ENCODE data around the gene C1orf159. TPM values are rescaled to one million over a fixed set of nuclear protein-coding genes. Genes with fewer than 3 reads are reported as not detected.
A peak's percentile ranks its signal among the peaks of the same experiment; 100 is the strongest.

The C1orf159 gene
- total and polyA plus RNA-seq, 9 of the 15 experiments (the other 6 are each of a cell fraction or from before 2014, with no cell fraction given): 0.28 to 54.9 (median 10.6) TPM

GRCh38 chr1:1071486-1072298, 44.2 kb downstream of the C1orf159 start:
- Histone ChIP-seq H4K20me1 (replicated peaks; ENCODE audit: control insufficient read depth, insufficient read depth, low read length) (peaks cover 7% of the 10 kb centered on the region; the same call in 1 of the 2 replicates), H3K27me3 (ENCODE audit: control insufficient read depth in 2 of 2, insufficient read depth in 2 of 2, low read length in 2 of 2) (peaks cover 2 to 14% of the 10 kb centered on the region in 2 experiments; a peak in 2 of 5 replicates), H3K4me2 (ENCODE audit: insufficient read depth, low read length) (no peak overlapping the region), H3K4me1 (replicated peaks in 1 of 2; ENCODE audit: control insufficient read depth in 2 of 2, insufficient read depth in 2 of 2, low read length in 2 of 2) (peaks cover 13 to 91% of the 10 kb centered on the region in 2 experiments; a peak in 4 of 5 replicates), H3K9ac (ENCODE audit: insufficient read depth in 1 of 2, low read depth in 2 of 2, low read length in 2 of 2) (0 out of 4 replicates have a peak overlapping the region, but pooled peaks of 1 of the 2 experiments have one; percentile 13), H3K9me1 (ENCODE audit: control insufficient read depth, insufficient read depth, low read length) (peaks cover 4% of the 10 kb centered on the region), H3K36me3 (ENCODE audit: control insufficient read depth, insufficient read depth, low read length) (no peaks in the 10 kb centered on the region), H3K27ac (ENCODE audit: extremely low read depth, low read depth, low read length) (no peak overlapping the region), H3K9me3 (replicated peaks; ENCODE audit: control insufficient read depth, insufficient read depth, low read depth, low read length) (no peaks in the 10 kb centered on the region), H3K79me2 (ENCODE audit: control insufficient read depth, insufficient read depth, low read length) (no peaks in the 10 kb centered on the region), H2AFZ (ENCODE audit: low read depth, low read length) (no peak overlapping the region), H3K4me3 (no peak overlapping the region)
- in situ Hi-C loops (cut with MboI): no loop called here
- TF ChIP-seq KDM1A (IDR thresholded peaks at IDR 0.05) (no peak), ZNF384 (IDR thresholded peaks at IDR 0.05; ENCODE audit: low read depth, low read length) (no peak), HNRNPL (IDR thresholded peaks at IDR 0.05; ENCODE audit: low read depth, low read length) (peak; percentile 70; the same call in 1 of the 2 replicates), BRCA1 (IDR thresholded peaks at IDR 0.05) (no peak), BRCA1 (CRISPR knock-in tag; IDR thresholded peaks at IDR 0.05) (no peak), KDM5B (IDR thresholded peaks at IDR 0.05; ENCODE audit: insufficient replicate concordance, low read depth, low read length) (no peak), ZNF347 (CRISPR knock-in tag; IDR thresholded peaks at IDR 0.05; ENCODE audit: low read depth) (no peak), ZBTB33 (CRISPR knock-in tag; IDR thresholded peaks at IDR 0.05) (peak; percentile 63; the same call in 1 of the 2 replicates), ZC3H4 (CRISPR knock-in tag; IDR thresholded peaks at IDR 0.05; ENCODE audit: borderline replicate concordance) (no peak), MYBL2 (IDR thresholded peaks at IDR 0.05; ENCODE audit: low read depth) (no peak), MYBL2 (CRISPR knock-in tag; IDR thresholded peaks at IDR 0.05; ENCODE audit: borderline replicate concordance) (no peak)
- TF ChIP-seq, protein P1, sequence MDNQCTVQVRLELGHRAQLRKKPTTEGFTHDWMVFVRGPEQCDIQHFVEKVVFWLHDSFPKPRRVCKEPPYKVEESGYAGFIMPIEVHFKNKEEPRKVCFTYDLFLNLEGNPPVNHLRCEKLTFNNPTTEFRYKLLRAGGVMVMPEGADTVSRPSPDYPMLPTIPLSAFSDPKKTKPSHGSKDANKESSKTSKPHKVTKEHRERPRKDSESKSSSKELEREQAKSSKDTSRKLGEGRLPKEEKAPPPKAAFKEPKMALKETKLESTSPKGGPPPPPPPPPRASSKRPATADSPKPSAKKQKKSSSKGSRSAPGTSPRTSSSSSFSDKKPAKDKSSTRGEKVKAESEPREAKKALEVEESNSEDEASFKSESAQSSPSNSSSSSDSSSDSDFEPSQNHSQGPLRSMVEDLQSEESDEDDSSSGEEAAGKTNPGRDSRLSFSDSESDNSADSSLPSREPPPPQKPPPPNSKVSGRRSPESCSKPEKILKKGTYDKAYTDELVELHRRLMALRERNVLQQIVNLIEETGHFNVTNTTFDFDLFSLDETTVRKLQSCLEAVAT (IDR thresholded peaks at IDR 0.05): no peak
- TF ChIP-seq, protein P2, sequence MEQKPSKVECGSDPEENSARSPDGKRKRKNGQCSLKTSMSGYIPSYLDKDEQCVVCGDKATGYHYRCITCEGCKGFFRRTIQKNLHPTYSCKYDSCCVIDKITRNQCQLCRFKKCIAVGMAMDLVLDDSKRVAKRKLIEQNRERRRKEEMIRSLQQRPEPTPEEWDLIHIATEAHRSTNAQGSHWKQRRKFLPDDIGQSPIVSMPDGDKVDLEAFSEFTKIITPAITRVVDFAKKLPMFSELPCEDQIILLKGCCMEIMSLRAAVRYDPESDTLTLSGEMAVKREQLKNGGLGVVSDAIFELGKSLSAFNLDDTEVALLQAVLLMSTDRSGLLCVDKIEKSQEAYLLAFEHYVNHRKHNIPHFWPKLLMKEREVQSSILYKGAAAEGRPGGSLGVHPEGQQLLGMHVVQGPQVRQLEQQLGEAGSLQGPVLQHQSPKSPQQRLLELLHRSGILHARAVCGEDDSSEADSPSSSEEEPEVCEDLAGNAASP (IDR thresholded peaks at IDR 0.05): no peak
- no peak for ATAC-seq
- ChIA-PET CTCF (ENCODE audit: low intra/inter-chr PET ratio) (no interaction called here), POLR2A (interaction anchor here (0.6 to 1.2 kb wide), 5 partner anchors 9 to 384 kb away, joined by 3 read pairs; no protein-coding TSS in a partner anchor)
- 61% methylated on average over 19 of the region's 56 CpGs for WGBS (ENCODE audit: insufficient coverage, low coverage, missing lambda C conversion rate)
- no TSS peak for BruUV-seq (replicated peaks)
- DNase-seq (ENCODE audit: extremely low read depth in 1 of 4, low spot score in 3 of 4): no peak
- intact Hi-C loops (cut with micrococcal nuclease): no loop called here
- no peak for FAIRE-seq
